ENCODE measurements around the gene PRSS1.
"Not testable (repeated sequence)": the region's sequence is repeated elsewhere in the genome, so short reads cannot be mapped to it uniquely, and the experiment has no call there.

The PRSS1 gene

GRCh38 chr7:142749218-142749993 lies at the start of gene PRSS1:
Gene PRSS1, plus strand, starts transcription at chr7:142749472. Its CDS starts 13 bp downstream, at chr7:142749485.
- no peak for DNase-seq (ENCODE audit: insufficient read length, low spot score)
- no peak for FAIRE-seq

GRCh38 chr7:142700935-142701334 lies 48.3 kb upstream of the PRSS1 start:
- not testable (repeated sequence) for FAIRE-seq; DNase-seq (ENCODE audit: insufficient read length, low spot score)

GRCh38 chr7:142703655-142704305 lies 45.5 kb upstream of the PRSS1 start:
- DNase-seq (ENCODE audit: insufficient read length, low spot score) (no peak), FAIRE-seq (no peak)

- not testable (repeated sequence) for DNase-seq (ENCODE audit: insufficient read length, low spot score); FAIRE-seq
These were observed 40.5 kb upstream of the PRSS1 start for GRCh38 chr7:142708726-142709125.

- DNase-seq (ENCODE audit: insufficient read length, low spot score) (no peak), FAIRE-seq (no peak)
These were observed 39.4 kb upstream of the PRSS1 start for GRCh38 chr7:142709921-142710320.

- FAIRE-seq, result no peak
These were observed 38.1 kb upstream of the PRSS1 start for GRCh38 chr7:142711196-142711595.

DNA sequence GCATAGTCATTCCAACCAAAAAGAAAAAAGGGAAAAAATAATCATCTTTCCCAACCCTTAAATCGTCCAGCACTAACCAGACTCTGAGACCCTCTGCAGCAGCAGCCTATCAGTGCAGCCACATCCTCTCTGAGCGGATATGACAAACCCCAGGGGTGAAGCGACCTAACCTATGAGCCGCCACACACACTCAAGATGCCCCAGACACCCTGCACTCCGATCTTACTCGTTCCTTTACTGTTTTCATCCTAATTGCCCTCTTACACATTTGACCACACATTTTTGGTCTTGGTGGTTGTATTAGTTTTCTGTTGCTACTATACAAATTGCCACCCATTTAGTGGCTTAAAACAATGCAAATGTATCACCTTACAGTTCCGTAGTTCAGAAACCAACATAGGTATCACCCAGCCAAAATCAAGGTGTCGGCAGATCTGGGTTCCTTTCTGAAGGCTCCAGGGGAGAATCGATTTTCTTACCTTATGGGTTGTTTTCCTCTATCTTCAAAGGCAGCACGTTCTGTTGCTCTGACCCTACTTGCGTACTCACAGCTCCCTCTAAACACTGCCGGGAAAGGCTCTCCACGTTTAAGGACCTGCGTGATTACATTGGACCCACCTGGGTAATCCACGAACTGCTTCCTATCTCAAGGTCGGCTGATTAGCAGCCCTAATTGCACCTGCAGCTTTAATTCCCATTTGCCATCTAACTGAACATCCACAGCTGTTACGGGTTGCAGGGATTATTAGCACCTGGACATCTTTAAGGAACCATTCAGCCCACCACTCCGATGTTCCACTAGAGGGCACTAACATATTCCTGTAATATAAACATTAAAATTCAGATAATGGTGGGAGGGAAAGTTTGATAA lies 37.3 kb upstream of the PRSS1 start:
- DNase-seq (ENCODE audit: insufficient read length, low spot score), result no peak

More at GRCh38 chr7:142711196-142711595, 38.1 kb upstream of the PRSS1 start:
- no peak for DNase-seq (ENCODE audit: insufficient read length, low spot score)

GRCh38 chr7:142712617-142712957 lies 36.7 kb upstream of the PRSS1 start:
- FAIRE-seq (no peak), DNase-seq (ENCODE audit: insufficient read length, low spot score) (no peak)

More for the DNA sequence above, 37.3 kb upstream of the PRSS1 start:
- no peak for FAIRE-seq

DNA sequence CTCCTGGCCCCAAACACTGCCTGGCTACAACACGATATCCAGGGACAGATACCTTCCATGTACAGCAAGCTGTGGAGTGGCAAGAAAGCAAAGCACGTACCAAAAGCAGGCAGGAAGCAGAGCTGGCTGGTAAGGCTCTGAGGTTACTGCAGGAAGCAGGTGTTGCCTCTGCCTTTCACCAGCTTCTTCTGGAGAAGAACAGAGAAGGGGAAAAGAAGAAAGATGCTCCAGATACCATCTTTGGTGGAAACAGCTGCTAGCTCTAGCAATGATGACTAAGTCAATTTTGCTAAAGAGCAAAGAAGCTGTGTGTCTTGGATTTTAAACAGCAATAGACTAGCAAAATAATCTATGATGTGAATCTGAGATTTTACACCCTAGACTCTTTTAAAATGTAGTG lies 34.9 kb upstream of the PRSS1 start:
- DNase-seq (ENCODE audit: insufficient read length, low spot score), result no peak
- FAIRE-seq, result no peak

DNA sequence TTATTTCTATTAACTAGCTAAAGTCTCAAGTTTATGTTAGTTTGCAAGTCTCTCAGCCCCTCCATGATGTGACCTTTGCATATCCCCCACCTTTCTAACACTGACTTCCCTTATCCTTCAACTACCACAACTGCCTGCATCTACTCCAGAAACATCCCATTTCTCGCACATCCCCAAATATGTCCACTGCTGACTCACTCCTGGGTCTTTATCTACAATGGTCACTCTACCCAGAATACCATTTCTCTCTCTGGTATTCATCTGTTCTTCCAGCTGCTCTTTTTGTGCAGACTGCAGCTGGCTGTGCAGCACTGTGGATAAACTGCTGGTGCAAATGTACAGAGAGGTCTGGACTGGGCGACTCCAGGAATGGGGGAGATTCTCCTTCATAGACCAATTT lies 32.7 kb upstream of the PRSS1 start:
- FAIRE-seq (no peak), DNase-seq (ENCODE audit: insufficient read length, low spot score) (no peak)

DNA sequence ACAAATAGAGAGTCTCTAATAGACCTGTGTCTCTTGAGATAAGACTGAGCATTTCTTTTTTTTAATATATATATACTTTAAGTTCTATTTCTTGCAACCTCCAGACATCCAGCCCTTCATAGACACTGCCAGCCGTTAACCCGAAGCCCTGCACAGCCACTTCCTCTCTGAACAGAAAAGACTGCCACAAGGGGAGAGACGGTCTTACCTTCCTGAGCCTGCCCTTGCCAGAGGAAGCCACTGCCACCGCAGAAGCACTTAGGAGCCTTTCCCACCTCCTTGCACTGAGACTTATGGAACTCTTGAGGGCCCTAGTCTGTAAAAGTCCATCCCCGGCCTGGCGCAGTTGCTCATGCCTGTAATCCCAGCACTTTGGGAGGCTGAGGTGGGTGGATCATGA lies 31.8 kb upstream of the PRSS1 start:
- FAIRE-seq, result no peak
- DNase-seq (ENCODE audit: insufficient read length, low spot score), result no peak

- FAIRE-seq (no peak), DNase-seq (ENCODE audit: insufficient read length, low spot score) (no peak)
These were observed 31.0 kb upstream of the PRSS1 start for GRCh38 chr7:142718313-142718712.

DNA sequence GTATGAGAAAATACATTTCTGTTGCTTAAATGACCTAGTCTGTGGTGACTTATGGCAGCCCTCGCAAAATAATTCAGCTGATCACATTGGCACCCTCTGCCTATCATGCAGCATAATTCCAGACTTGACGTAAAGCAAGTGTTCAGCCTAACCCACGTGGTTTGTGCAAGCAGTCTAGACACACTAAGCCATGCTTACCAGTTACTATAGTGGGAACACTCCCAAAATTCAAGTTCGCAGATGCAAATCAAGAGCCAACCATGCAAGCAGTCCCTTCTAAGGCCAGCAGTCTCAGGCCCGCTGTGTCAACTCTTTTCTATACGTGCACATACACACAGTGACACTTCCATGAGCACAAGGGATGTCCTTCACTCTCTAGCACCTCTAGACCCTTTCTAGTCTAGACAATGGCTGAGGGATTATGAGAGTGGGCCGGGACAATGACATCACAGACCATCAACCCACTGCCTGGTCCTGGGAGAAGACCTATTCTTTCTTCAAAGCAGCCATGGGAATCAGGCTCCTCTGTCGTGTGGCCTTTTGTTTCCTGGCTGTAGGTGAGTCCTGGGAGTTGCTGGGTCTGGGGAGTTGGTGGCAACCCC lies 29.0 kb upstream of the PRSS1 start:
- DNase-seq (ENCODE audit: insufficient read length, low spot score), result no peak
- no peak for FAIRE-seq

DNA sequence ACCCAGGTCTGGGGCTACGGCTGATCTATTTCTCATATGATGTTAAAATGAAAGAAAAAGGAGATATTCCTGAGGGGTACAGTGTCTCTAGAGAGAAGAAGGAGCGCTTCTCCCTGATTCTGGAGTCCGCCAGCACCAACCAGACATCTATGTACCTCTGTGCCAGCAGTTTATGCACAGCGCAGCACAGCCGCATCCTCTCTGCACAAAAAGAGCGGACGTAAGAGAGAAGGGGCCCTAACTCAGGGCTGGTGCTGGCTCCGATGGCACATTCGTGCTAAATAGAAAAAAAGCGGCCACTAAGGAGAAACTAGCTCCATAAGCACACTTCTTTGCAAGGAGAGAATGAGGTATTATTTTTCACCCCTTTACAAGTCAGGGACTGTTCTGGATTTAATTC lies 28.3 kb upstream of the PRSS1 start:
- DNase-seq (ENCODE audit: insufficient read length, low spot score) (no peak), FAIRE-seq (no peak)

GRCh38 chr7:142722248-142722794 lies 27.0 kb upstream of the PRSS1 start:
- DNase-seq (ENCODE audit: insufficient read length, low spot score), result no peak
- FAIRE-seq, result no peak

- FAIRE-seq, result no peak
These were observed 16.0 kb upstream of the PRSS1 start for GRCh38 chr7:142733271-142733670.

GRCh38 chr7:142739923-142740492 lies 9.3 kb upstream of the PRSS1 start:
- no peak for FAIRE-seq
- DNase-seq (ENCODE audit: insufficient read length, low spot score), result no peak

More at GRCh38 chr7:142733271-142733670, 16.0 kb upstream of the PRSS1 start:
- no peak for DNase-seq (ENCODE audit: insufficient read length, low spot score)

DNA sequence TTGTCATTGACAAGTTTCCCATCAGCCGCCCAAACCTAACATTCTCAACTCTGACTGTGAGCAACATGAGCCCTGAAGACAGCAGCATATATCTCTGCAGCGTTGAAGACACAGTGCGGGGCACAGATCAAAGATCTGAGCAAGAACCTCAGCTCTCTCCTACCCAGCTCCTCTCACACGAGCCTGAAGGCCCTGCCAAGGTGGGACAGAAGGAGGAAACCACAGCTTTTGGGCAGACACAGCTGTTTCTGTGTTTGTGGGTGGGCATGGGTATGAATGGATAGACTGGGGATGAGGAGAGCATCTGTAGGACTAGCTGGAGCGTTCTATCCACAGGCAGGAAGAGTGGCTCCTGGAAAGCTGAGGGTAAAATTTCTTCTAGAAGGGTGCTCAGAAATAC lies 8.5 kb upstream of the PRSS1 start:
- FAIRE-seq (no peak), DNase-seq (ENCODE audit: insufficient read length, low spot score) (no peak)

- DNase-seq (ENCODE audit: insufficient read length, low spot score); FAIRE-seq: not testable (repeated sequence)
These were observed 7.3 kb upstream of the PRSS1 start for GRCh38 chr7:142741932-142742331.

- DNase-seq (ENCODE audit: insufficient read length, low spot score) (no peak), FAIRE-seq (no peak)
These were observed 4.1 kb upstream of the PRSS1 start for GRCh38 chr7:142745091-142745635.

All from HTR-8/SVneo (cell line).